H1 (cell line): ENCODE data around the gene PER2. TPM values are rescaled to one million over a fixed set of nuclear protein-coding genes. Genes with fewer than 3 reads are reported as not detected.

ENCODE experiments used
- CTCF ChIA-PET: fragments of 300-600 bp; sonication (Branson Sonifier 250); formaldehyde crosslinking; loops from one replicate; lab custom pipeline; 2021; ENCODE audit not compliant: partially characterized antibody; lab: Charles Lee
- POLR2A ChIA-PET: fragments of 300-600 bp; sonication (Branson Sonifier 250); formaldehyde crosslinking; loops from one replicate; lab custom pipeline; 2021; ENCODE audit warnings: inconsistent platforms; ENCODE audit not compliant: partially characterized antibody; lab: Charles Lee
- DNase-seq, 2 experiments: peaks; one replicate each; pipeline versions ENCODE4 v3.0.0 to v3.0.0-alpha.2; 2010 to 2022; ENCODE audit warnings: low spot score in 2 of 2, low read depth in 1 of 2, mixed read lengths in 1 of 2
- FAIRE-seq: peaks from 2 replicates; lab custom pipeline; 2011; peaks lifted over from hg19 to GRCh38; lab: Jason Lieb, UNC
- H2AFZ ChIP-seq: 2 replicates; pipeline ENCODE4 v1.8.1; 2012; ENCODE audit warnings: low read length, inconsistent platforms
- H2AK5ac ChIP-seq: 2 replicates; pipeline ENCODE4 v1.6.1; 2013; ENCODE audit warnings: low read depth, low read length
- H2BK120ac ChIP-seq: replicated peaks from 2 replicates; pipeline ENCODE3; 2013; ENCODE audit warnings: low read depth, low read length, inconsistent platforms
- H2BK12ac ChIP-seq: 2 replicates; pipeline ENCODE4 v1.6.1; 2013; ENCODE audit warnings: low read depth, low read length
- H2BK15ac ChIP-seq: 2 replicates; pipeline ENCODE4 v1.6.1; 2013; ENCODE audit warnings: low read length
- H2BK20ac ChIP-seq: 2 replicates; pipeline ENCODE4 v1.6.1; 2013; ENCODE audit warnings: low read length
- H2BK5ac ChIP-seq: 2 replicates; pipeline ENCODE4 v1.6.1; 2013; ENCODE audit warnings: low read depth, low read length
- H3K14ac ChIP-seq: 2 replicates; pipeline ENCODE4 v1.6.1; 2013; ENCODE audit warnings: inconsistent platforms; ENCODE audit not compliant: insufficient read length
- H3K18ac ChIP-seq: 2 replicates; pipeline ENCODE4 v1.6.1; 2013; ENCODE audit warnings: low read length; ENCODE audit errors: extremely low read depth
- H3K23ac ChIP-seq: 2 replicates; pipeline ENCODE4 v1.6.1; 2013; ENCODE audit warnings: inconsistent platforms; ENCODE audit not compliant: insufficient read length
- H3K23me2 ChIP-seq: 2 replicates; pipeline ENCODE4 v1.6.1; 2013; ENCODE audit warnings: low read depth, low read length
- H3K27ac ChIP-seq: 2 replicates; pipeline ENCODE4 v1.6.1; 2011; ENCODE audit warnings: low read depth, low read length, inconsistent platforms
- H3K27me3 ChIP-seq, 4 experiments: replicated peaks in 1 of 4; 1 replicate in 1 of 4; 2 replicates in 3 of 4; pipeline versions ENCODE4 v1.6.1 to v1.8.1; 2011 to 2013; ENCODE audit warnings: low read length in 3 of 4, mild to moderate bottlenecking in 3 of 4, inconsistent platforms in 2 of 4, mixed read lengths in 2 of 4, moderate library complexity in 1 of 4; ENCODE audit not compliant: control insufficient read depth in 3 of 4, insufficient read depth in 3 of 4; ENCODE audit errors: extremely low read depth in 1 of 4
- H3K36me3 ChIP-seq, 4 experiments: 2 replicates each; pipeline versions ENCODE4 v1.6.1 to v1.8.1; 2011 to 2013; ENCODE audit warnings: mild to moderate bottlenecking in 4 of 4, low read length in 3 of 4, moderate library complexity in 2 of 4, control low read depth in 1 of 4, inconsistent platforms in 1 of 4; ENCODE audit not compliant: insufficient read depth in 4 of 4, control insufficient read depth in 2 of 4
- H3K4ac ChIP-seq: replicated peaks from 2 replicates; pipeline ENCODE3; 2013; ENCODE audit warnings: low read length, low read depth, mixed read lengths, inconsistent platforms; ENCODE audit not compliant: insufficient read length
- H3K4me1 ChIP-seq, 4 experiments: replicated peaks in 1 of 4; 1 replicate in 1 of 4; 2 replicates in 3 of 4; pipeline versions ENCODE4 v1.6.1 to v1.8.1; 2011 to 2013; ENCODE audit warnings: low read length in 3 of 4, inconsistent platforms in 2 of 4, mixed read lengths in 1 of 4; ENCODE audit not compliant: insufficient read depth in 4 of 4, control insufficient read depth in 3 of 4
- H3K4me2 ChIP-seq, 2 experiments: 2 replicates each; pipeline versions ENCODE4 v1.6.1 to v1.8.1; 2011 to 2013; ENCODE audit warnings: low read depth in 2 of 2, low read length in 2 of 2, control low read depth in 1 of 2, inconsistent platforms in 1 of 2, mild to moderate bottlenecking in 1 of 2; ENCODE audit not compliant: insufficient read depth in 1 of 2
- H3K4me3 ChIP-seq, 4 experiments: fragments of 200-600, 300-600 bp in 1 of 4; sonication (generic), shearing (Covaris generic), sonication (Bioruptor Twin) in 1 of 4; 2 replicates each; pipeline versions ENCODE4 v1.5.1 to v1.8.1; 2011 to 2016; ENCODE audit warnings: low read length in 4 of 4, low read depth in 3 of 4, control low read depth in 2 of 4, inconsistent platforms in 2 of 4, mild to moderate bottlenecking in 2 of 4, mixed read lengths in 1 of 4, moderate library complexity in 1 of 4; ENCODE audit not compliant: insufficient read depth in 2 of 4; ENCODE audit errors: extremely low read depth in 1 of 4
- H3K56ac ChIP-seq: replicated peaks from 2 replicates; pipeline ENCODE3; 2013; ENCODE audit warnings: low read depth, mild to moderate bottlenecking, mixed read lengths, low read length, inconsistent platforms; ENCODE audit not compliant: insufficient read length
- H3K79me1 ChIP-seq: 2 replicates; pipeline ENCODE4 v1.6.1; 2013; ENCODE audit warnings: low read depth, low read length, control low read depth
- H3K79me2 ChIP-seq, 2 experiments: 2 replicates each; pipeline versions ENCODE4 v1.6.1 to v1.8.1; 2012 to 2013; ENCODE audit warnings: low read length in 2 of 2, mild to moderate bottlenecking in 2 of 2, inconsistent platforms in 1 of 2; ENCODE audit not compliant: insufficient read depth in 2 of 2, control insufficient read depth in 1 of 2
- H3K9ac ChIP-seq, 4 experiments: replicated peaks in 1 of 4; 1 replicate in 1 of 4; 2 replicates in 3 of 4; pipeline versions ENCODE4 v1.6.1 to v1.8.1; 2011 to 2013; ENCODE audit warnings: low read depth in 3 of 4, low read length in 3 of 4, control low read depth in 2 of 4, mild to moderate bottlenecking in 2 of 4, moderate library complexity in 2 of 4, inconsistent platforms in 1 of 4; ENCODE audit errors: extremely low read depth in 1 of 4
- H3K9me3 ChIP-seq, 2 experiments: 2 replicates each; pipeline versions ENCODE4 v1.6.1 to v1.8.1; 2012 to 2013; ENCODE audit warnings: mild to moderate bottlenecking in 2 of 2, moderate library complexity in 2 of 2, control low read depth in 1 of 2, inconsistent platforms in 1 of 2, low read depth in 1 of 2, low read length in 1 of 2, mixed read lengths in 1 of 2; ENCODE audit not compliant: insufficient read depth in 2 of 2
- H4K20me1 ChIP-seq, 2 experiments: replicated peaks in 1 of 2; 2 replicates each; pipeline versions ENCODE3 to v1.8.1; 2011 to 2013; ENCODE audit warnings: inconsistent platforms in 2 of 2, low read length in 2 of 2, mild to moderate bottlenecking in 1 of 2; ENCODE audit not compliant: insufficient read depth in 2 of 2, control insufficient read depth in 1 of 2
- H4K5ac ChIP-seq: 2 replicates; pipeline ENCODE4 v1.6.1; 2013; ENCODE audit warnings: low read length, low read depth, mixed read lengths, inconsistent platforms; ENCODE audit not compliant: insufficient read length
- H4K8ac ChIP-seq: 2 replicates; pipeline ENCODE4 v1.8.0; 2013; ENCODE audit warnings: mild to moderate bottlenecking, moderate library complexity, low read length, inconsistent platforms; ENCODE audit not compliant: insufficient read depth; ENCODE audit errors: extremely low read depth
- H4K91ac ChIP-seq: replicated peaks from 2 replicates; pipeline ENCODE3; 2013; ENCODE audit warnings: low read length, mixed read lengths, inconsistent platforms; ENCODE audit not compliant: insufficient read length
- BCL11A ChIP-seq, 2 experiments: IDR thresholded peaks; one replicate each; pipeline ENCODE4 v1.6.1; 2011; ENCODE audit warnings: low read depth in 2 of 2, low read length in 2 of 2, mild to moderate bottlenecking in 2 of 2
- ZNF274 ChIP-seq: IDR thresholded peaks from 2 replicates; pipeline ENCODE4 v1.7.0; 2012; ENCODE audit warnings: low read length, borderline replicate concordance; ENCODE audit errors: extremely low read depth
- WGBS, 2 experiments: shearing (Covaris generic) in 1 of 2; methylation state at CpG; one replicate each; pipeline versions ENCODE4 v1.1.6 to v1.1.7; 2013 to 2015; ENCODE audit warnings: low lambda C conversion rate in 2 of 2, mixed read lengths in 2 of 2, inconsistent platforms in 1 of 2, low coverage in 1 of 2, missing lambda C conversion rate in 1 of 2; ENCODE audit not compliant: insufficient replicate concordance in 2 of 2, insufficient coverage in 1 of 2, insufficient read length in 1 of 2; ENCODE audit errors: extremely low coverage in 1 of 2, missing lambda C conversion rate in 1 of 2; 5-methylcytosine and 5-hydroxymethylcytosine counted together
- polyA plus RNA-seq, 7 experiments: library from polyadenylated mRNA; depleted of rRNA in 3 of 7; stranded (reverse) in 5 of 7; unstranded in 2 of 7; fragments of >200 nt in 5 of 7; fragments of 200-250 nt in 2 of 7; gene quantifications; 1 replicate in 5 of 7; 2 replicates in 1 of 7; 4 replicates in 1 of 7; pipeline versions ENCODE4 v1.2.1 to v1.2.3, GENCODE V29; 2011 to 2013; ENCODE audit warnings: missing spikeins in 2 of 7, mixed read lengths in 2 of 7
- total RNA-seq: library from RNA; stranded (reverse); fragmentation: NEBNext Ultra II Directional; extraction: Animal tissue kit (Norgen Biotek cat#: 25700); gene quantifications from 2 replicates; pipeline ENCODE4 v1.2.1, GENCODE V29; 2021

PER2 gene
- total and polyA plus RNA-seq, 2 of the 8 experiments (the other 6 are each of a cell fraction or from before 2014, with no cell fraction given) = 0.91 to 5.5 TPM

GRCh38 chr2:238236571-238236970 is 51.8 kb downstream of the PER2 start:
- peaks cover under 1 to 6% (median 4%) of the 10 kb centered on the region in 4 experiments for H3K4me1 ChIP-seq
- TF ChIP-seq BCL11A (IDR thresholded peaks at IDR 0.05; ENCODE audit: low read depth in 2 of 2, low read length in 2 of 2) (no peak), ZNF274 (no peak)

More at GRCh38 chr2:238236571-238236970, 51.8 kb downstream of the PER2 start:
- H3K9me3 ChIP-seq = peaks cover 0 to 10% of the 10 kb centered on the region in 2 experiments; a peak in 2 of 4 replicates
- WGBS, 2 experiments = 95% methylated on average over 3 of the region's 4 CpGs; no CpG with 5 or more reads in 1 of the 2 experiments
- no peak overlapping the region for H2BK20ac ChIP-seq
- no peak overlapping the region for H2BK5ac ChIP-seq
- H4K91ac ChIP-seq = no peak overlapping the region
- no peak overlapping the region for H2AK5ac ChIP-seq
- no peak overlapping the region for H3K18ac ChIP-seq
- ChIA-PET CTCF (interaction anchor here (1.1 to 3.0 kb wide), 3 partner anchors 10 to 26 kb away, joined by 5 to 13 read pairs (median 5); no protein-coding TSS in a partner anchor), POLR2A (interaction anchor here (0.7 to 2.6 kb wide), 3 partner anchors 16 to 77 kb away, joined by 3 to 8 read pairs (median 4); no protein-coding TSS in a partner anchor)
- H3K79me2 ChIP-seq = no peaks in the 10 kb centered on the region
- peaks cover 20% of the 10 kb centered on the region; the same call in 1 of the 2 replicates for H3K23me2 ChIP-seq
- no peak overlapping the region for H3K23ac ChIP-seq
- H4K5ac ChIP-seq = no peak overlapping the region
- H3K36me3 ChIP-seq = peaks cover 0 to 7% (median 0%) of the 10 kb centered on the region in 4 experiments; a peak in 1 of 8 replicates
- no peaks in the 10 kb centered on the region for H3K79me1 ChIP-seq
- H2BK12ac ChIP-seq = no peak overlapping the region
- H3K56ac ChIP-seq = no peak overlapping the region
- H3K27ac ChIP-seq = no peak overlapping the region
- H2BK15ac ChIP-seq = no peak overlapping the region
- H4K8ac ChIP-seq = no peak overlapping the region
- H3K4me2 ChIP-seq = no peak overlapping the region
- no peak overlapping the region for H2AFZ ChIP-seq
- H3K4ac ChIP-seq = no peak overlapping the region
- no peak for FAIRE-seq
- H3K9ac ChIP-seq = no peak overlapping the region
- no peak overlapping the region for H2BK120ac ChIP-seq
- H3K14ac ChIP-seq = no peak overlapping the region
- DNase-seq = no peak
- no peak overlapping the region for H3K4me3 ChIP-seq
- H3K27me3 ChIP-seq = peaks cover 11 to 47% (median 42%) of the 10 kb centered on the region in 4 experiments
- peaks cover 0 to 10% of the 10 kb centered on the region in 2 experiments for H4K20me1 ChIP-seq
